Hematopoietic multipotent progenitor cell (in vitro differentiated cells): ENCODE data around the gene FLRT1. TPM values are rescaled to one million over a fixed set of nuclear protein-coding genes. Genes with fewer than 3 reads are reported as not detected.

Experiments
- DNase-seq, 3 donors: peaks; one replicate each; pipeline ENCODE4 v3.0.0-alpha.2; 2011 to 2015; ENCODE audit warnings: low read depth in 2 of 3, low spot score in 2 of 3
- total RNA-seq: library from RNA; depleted of rRNA; stranded (reverse); fragments of >200 nt; gene quantifications from one replicate; pipeline ENCODE4 v1.2.3, GENCODE V29; 2012

Gene FLRT1
- total RNA-seq, 1 donor, result under 0.01 TPM

GRCh38 chr11:64006398-64006797 is 29.3 kb upstream of the FLRT1 start:
- DNase-seq, result no peak

GRCh38 chr11:64007160-64007628 is 28.5 kb upstream of the FLRT1 start:
- DNase-seq, result peak in 1 of 3 donors; percentile 31

GRCh38 chr11:64007629-64008282 is 28.0 kb upstream of the FLRT1 start:
- peak in 1 of 3 donors; percentile 43 for DNase-seq

GRCh38 chr11:64008283-64008913 is 27.3 kb upstream of the FLRT1 start:
- DNase-seq, result no peak

GRCh38 chr11:64008914-64009633 is 26.7 kb upstream of the FLRT1 start:
- no peak for DNase-seq

GRCh38 chr11:64009710-64010109 is 26.0 kb upstream of the FLRT1 start:
- DNase-seq, result no peak

- no peak for DNase-seq
Observed at GRCh38 chr11:64010783-64011182, 24.9 kb upstream of the FLRT1 start.

- DNase-seq, result no peak
Observed at GRCh38 chr11:64011371-64011770, 24.4 kb upstream of the FLRT1 start.

- no peak for DNase-seq
Observed at GRCh38 chr11:64013141-64013896, 22.4 kb upstream of the FLRT1 start.

- no peak for DNase-seq
Observed at GRCh38 chr11:64014356-64014755, 21.4 kb upstream of the FLRT1 start.

GRCh38 chr11:64015510-64015909 is 20.2 kb upstream of the FLRT1 start:
- no peak for DNase-seq

- DNase-seq, result no peak
Observed at GRCh38 chr11:64015935-64016845, 19.5 kb upstream of the FLRT1 start.

GRCh38 chr11:64017945-64018224 is 17.8 kb upstream of the FLRT1 start:
- DNase-seq, result no peak

- DNase-seq, result no peak
Observed at GRCh38 chr11:64018310-64018709, 17.4 kb upstream of the FLRT1 start.

- no peak for DNase-seq
Observed at GRCh38 chr11:64019106-64020037, 16.4 kb upstream of the FLRT1 start.

GRCh38 chr11:64020976-64021756 is 14.6 kb upstream of the FLRT1 start:
- DNase-seq, result no peak

- DNase-seq, result no peak
Observed at GRCh38 chr11:64021757-64022093, 14.0 kb upstream of the FLRT1 start.

- DNase-seq, result no peak
Observed at GRCh38 chr11:64022125-64022784, 13.5 kb upstream of the FLRT1 start.
